Neural progenitor cell (in vitro differentiated cells): ENCODE measurements around the gene ZG16. TPM values are rescaled to one million over a fixed set of nuclear protein-coding genes. Genes with fewer than 3 reads are reported as not detected.
"Not testable (repeated sequence)": the region's sequence is repeated elsewhere in the genome, so short reads cannot be mapped to it uniquely, and the experiment has no call there.

ENCODE experiments used
- DNase-seq: peaks from one replicate; pipeline ENCODE4 v3.0.0-alpha.2; 2016; ENCODE audit warnings: low spot score
- H2AFZ ChIP-seq: fragments of 200-600 bp; sonication (generic); replicated peaks from 2 replicates; pipeline ENCODE4 v1.6.1; 2016; ENCODE audit warnings: antibody characterized with exemption
- H3F3A ChIP-seq: fragments of 200-600 bp; sonication (generic); 2 replicates; pipeline ENCODE4 v1.6.1; 2016; ENCODE audit warnings: antibody characterized with exemption, low read depth
- H3K27ac ChIP-seq: fragments of 200-600 bp; sonication (generic); 2 replicates; pipeline ENCODE4 v1.5.1; 2016; ENCODE audit warnings: mild to moderate bottlenecking
- H3K27me3 ChIP-seq: fragments of 200-600 bp; sonication (generic); 2 replicates; pipeline ENCODE4 v1.6.1; 2016; ENCODE audit warnings: mild to moderate bottlenecking, moderate library complexity
- H3K36me3 ChIP-seq: fragments of 200-600 bp; sonication (generic); 2 replicates; pipeline ENCODE4 v1.5.1; 2016
- H3K4me1 ChIP-seq: fragments of 200-600 bp; sonication (generic); 2 replicates; pipeline ENCODE4 v1.6.1; 2016; ENCODE audit warnings: mixed run types
- H3K4me2 ChIP-seq: fragments of 200-600 bp; sonication (generic); 2 replicates; pipeline ENCODE4 v1.6.1; 2016
- H3K4me3 ChIP-seq: fragments of 200-600 bp; sonication (generic); 2 replicates; pipeline ENCODE4 v1.5.1; 2016
- H3K79me2 ChIP-seq: fragments of 200-600 bp; sonication (generic); 2 replicates; pipeline ENCODE4 v1.6.1; 2016; ENCODE audit warnings: low read depth
- H3K9ac ChIP-seq: fragments of 200-600 bp; sonication (generic); 2 replicates; pipeline ENCODE4 v1.6.1; 2016
- H3K9me3 ChIP-seq: fragments of 200-600 bp; sonication (generic); 2 replicates; pipeline ENCODE4 v1.5.1; 2016; ENCODE audit warnings: low read depth
- H4K20me1 ChIP-seq: fragments of 200-600 bp; sonication (generic); 2 replicates; pipeline ENCODE4 v1.6.1; 2016; ENCODE audit warnings: low read depth
- H3K27ac Mint-ChIP-seq: 3 replicates; pipeline ENCODE4 v1.8.0; 2021; ENCODE audit warnings: mixed read lengths
- H3K27me3 Mint-ChIP-seq: 2 replicates; pipeline ENCODE4 v1.8.0; 2022; ENCODE audit warnings: low read depth, mild to moderate bottlenecking, inconsistent platforms, moderate library complexity, mixed read lengths; ENCODE audit not compliant: insufficient read depth
- H3K36me3 Mint-ChIP-seq: 3 replicates; pipeline ENCODE4 v1.8.0; 2021; ENCODE audit warnings: mixed read lengths
- H3K4me1 Mint-ChIP-seq: 3 replicates; pipeline ENCODE4 v1.8.0; 2021; ENCODE audit warnings: mixed read lengths
- H3K4me3 Mint-ChIP-seq: 3 replicates; pipeline ENCODE4 v1.8.0; 2021; ENCODE audit warnings: mild to moderate bottlenecking, moderate library complexity, mixed read lengths
- H3K9me3 Mint-ChIP-seq: 3 replicates; pipeline ENCODE4 v1.8.0; 2020; ENCODE audit warnings: mixed read lengths
- CTCF ChIP-seq: fragments of 200-600 bp; sonication (generic); IDR thresholded peaks from 2 replicates; pipeline ENCODE4 v1.5.1; 2017; ENCODE audit warnings: antibody characterized with exemption, mild to moderate bottlenecking
- EZH2 ChIP-seq: fragments of 200-600 bp; sonication (generic); IDR thresholded peaks from 2 replicates; pipeline ENCODE4 v1.6.1; 2017; ENCODE audit warnings: antibody characterized with exemption, mild to moderate bottlenecking, moderate library complexity
- EZH2phosphoT487 ChIP-seq: fragments of 200-600 bp; sonication (generic); IDR thresholded peaks from 2 replicates; pipeline ENCODE4 v1.6.1; 2017; ENCODE audit warnings: antibody characterized with exemption
- total RNA-seq: library from RNA; depleted of rRNA; stranded (reverse); fragments of >200 nt; gene quantifications from 2 replicates; pipeline ENCODE4 v1.2.3, GENCODE V29; 2015; ENCODE audit warnings: low replicate concordance

Gene ZG16
- total RNA-seq, 1 donor from 2014 or later: not detected

- H3K4me1 Mint-ChIP-seq: peaks cover 11% of the 10 kb centered on the region
- Histone ChIP-seq H3K9me3 (no peaks in the 10 kb centered on the region), H3K4me1 (no peaks in the 10 kb centered on the region), H3K4me3 (no peak overlapping the region), H3K36me3 (no peaks in the 10 kb centered on the region), H3K4me2 (no peak overlapping the region), H3K79me2 (no peaks in the 10 kb centered on the region), H3K27ac (no peak overlapping the region), H3K27me3 (no peaks in the 10 kb centered on the region), H3K9ac (no peak overlapping the region), H4K20me1 (no peaks in the 10 kb centered on the region), H2AFZ (no peak overlapping the region), H3F3A (no peaks in the 10 kb centered on the region)
- DNase-seq: no peak
- TF ChIP-seq EZH2phosphoT487 (no peak), EZH2 (no peak), CTCF (no peak)
- H3K9me3 Mint-ChIP-seq: no peaks in the 10 kb centered on the region
- peaks cover 2% of the 10 kb centered on the region for H3K27me3 Mint-ChIP-seq
- no peaks in the 10 kb centered on the region for H3K36me3 Mint-ChIP-seq
- peak overlapping the region; percentile 54 for H3K27ac Mint-ChIP-seq
- H3K4me3 Mint-ChIP-seq: no peak overlapping the region
These were observed 17.3 kb upstream of the ZG16 start for GRCh38 chr16:29760567-29761279.

GRCh38 chr16:29761280-29761651 is 16.8 kb upstream of the ZG16 start:
- not testable (repeated sequence) for H3K4me1 ChIP-seq, H3K4me2 ChIP-seq, H3K36me3 ChIP-seq, H3K9ac ChIP-seq, H4K20me1 ChIP-seq, H3K27ac Mint-ChIP-seq, H3K9me3 Mint-ChIP-seq, DNase-seq, H3K9me3 ChIP-seq, H3K36me3 Mint-ChIP-seq, H3K27ac ChIP-seq, H3K4me3 Mint-ChIP-seq, H3K79me2 ChIP-seq, H3F3A ChIP-seq, H3K4me3 ChIP-seq, H3K27me3 Mint-ChIP-seq, H3K27me3 ChIP-seq, H2AFZ ChIP-seq
- H3K4me1 Mint-ChIP-seq: peaks cover 11% of the 10 kb centered on the region

- no peak for TF ChIP-seq EZH2
- no peaks in the 10 kb centered on the region for H4K20me1 ChIP-seq
- no peak overlapping the region for H3K4me3 ChIP-seq
- Mint-ChIP-seq H3K27me3 (peaks cover 2% of the 10 kb centered on the region), H3K4me3 (no peak overlapping the region), H3K4me1 (peaks cover 8% of the 10 kb centered on the region), H3K9me3 (no peaks in the 10 kb centered on the region), H3K36me3 (no peaks in the 10 kb centered on the region), H3K27ac (no peak overlapping the region)
- H2AFZ ChIP-seq: no peak overlapping the region
- H3K27me3 ChIP-seq: no peaks in the 10 kb centered on the region
- no peak overlapping the region for H3K9ac ChIP-seq
- no peaks in the 10 kb centered on the region for H3K4me1 ChIP-seq
- no peaks in the 10 kb centered on the region for H3K79me2 ChIP-seq
- no peaks in the 10 kb centered on the region for H3K9me3 ChIP-seq
- H3K4me2 ChIP-seq: no peak overlapping the region
- H3F3A ChIP-seq: no peaks in the 10 kb centered on the region
- no peaks in the 10 kb centered on the region for H3K36me3 ChIP-seq
- DNase-seq: no peak
- no peak overlapping the region for H3K27ac ChIP-seq
These were observed 16.2 kb upstream of the ZG16 start for GRCh38 chr16:29761882-29762281.

GRCh38 chr16:29763326-29763725 is 14.7 kb upstream of the ZG16 start:
- Histone ChIP-seq H2AFZ (no peak overlapping the region), H3K9me3 (no peaks in the 10 kb centered on the region), H3K27me3 (no peaks in the 10 kb centered on the region), H3K9ac (no peak overlapping the region), H3K79me2 (no peaks in the 10 kb centered on the region), H3K4me2 (no peak overlapping the region), H3K4me1 (no peaks in the 10 kb centered on the region), H3K36me3 (no peaks in the 10 kb centered on the region), H3K27ac (no peak overlapping the region), H3F3A (no peaks in the 10 kb centered on the region), H3K4me3 (no peak overlapping the region), H4K20me1 (no peaks in the 10 kb centered on the region)
- Mint-ChIP-seq H3K36me3 (no peaks in the 10 kb centered on the region), H3K4me1 (peaks cover 2% of the 10 kb centered on the region), H3K27ac (no peak overlapping the region), H3K9me3 (no peaks in the 10 kb centered on the region), H3K4me3 (no peak overlapping the region), H3K27me3 (peaks cover 3% of the 10 kb centered on the region)
- TF ChIP-seq EZH2 (no peak), EZH2phosphoT487 (no peak), CTCF (no peak)
- no peak for DNase-seq
